Nephron progenitor cell (in vitro differentiated cells): Measurements from ENCODE around the gene APEX1.
A peak's percentile ranks its signal among the peaks of the same experiment; 100 is the strongest.

Experiments used
- DNase-seq: peaks from one replicate; pipeline ENCODE4 v3.0.0; 2021
- H3K27ac Mint-ChIP-seq: 2 replicates; pipeline ENCODE4 v1.8.0; 2021; ENCODE audit warnings: mild to moderate bottlenecking, moderate library complexity, mixed read lengths
- H3K27me3 Mint-ChIP-seq: 2 replicates; pipeline ENCODE4 v1.8.0; 2021; ENCODE audit warnings: mild to moderate bottlenecking, low read depth, mixed read lengths; ENCODE audit not compliant: poor library complexity
- H3K36me3 Mint-ChIP-seq: 2 replicates; pipeline ENCODE4 v1.8.0; 2021; ENCODE audit warnings: low read depth, mixed read lengths
- H3K4me1 Mint-ChIP-seq: 2 replicates; pipeline ENCODE4 v1.8.0; 2021; ENCODE audit warnings: mixed read lengths
- H3K4me3 Mint-ChIP-seq: 2 replicates; pipeline ENCODE4 v1.8.0; 2021; ENCODE audit warnings: mild to moderate bottlenecking, moderate library complexity, mixed read lengths
- H3K9me3 Mint-ChIP-seq: 2 replicates; pipeline ENCODE4 v1.8.0; 2021; ENCODE audit warnings: mild to moderate bottlenecking, moderate library complexity, mixed read lengths
- TF ChIP-seq, protein P1 (sequence below): fragments of 200-600 bp; sonication (generic); IDR thresholded peaks from 2 replicates; pipeline ENCODE4 v1.5.0; 2021; ENCODE audit warnings: antibody characterized with exemption

Gene APEX1

DNA sequence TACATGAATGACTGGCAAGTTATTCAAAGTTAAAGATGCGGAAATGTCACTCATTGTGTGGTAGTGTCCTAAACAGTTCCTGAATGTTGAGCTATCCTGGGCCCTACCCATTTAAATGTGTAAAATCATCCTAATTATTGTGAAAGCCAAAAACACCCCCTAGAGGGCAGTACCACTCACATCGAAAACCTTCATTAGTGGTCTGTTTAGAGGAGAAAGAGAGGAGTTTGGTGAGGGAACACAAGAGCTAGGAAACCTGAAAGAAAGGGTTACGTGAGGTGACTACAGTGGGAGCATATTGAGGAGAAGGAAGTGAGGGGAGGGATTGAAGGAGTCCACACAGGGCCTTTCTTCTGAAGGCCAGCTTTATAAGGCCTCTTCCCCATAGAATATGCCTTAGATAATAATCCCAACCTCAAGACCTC is 39.2 kb upstream of the APEX1 start:
- Mint-ChIP-seq H3K4me3 (no peak overlapping the region), H3K27ac (no peak overlapping the region), H3K9me3 (no peaks in the 10 kb centered on the region), H3K27me3 (no peaks in the 10 kb centered on the region), H3K4me1 (peaks cover 38% of the 10 kb centered on the region), H3K36me3 (no peaks in the 10 kb centered on the region)
- no peak for DNase-seq
- TF ChIP-seq, protein P1, sequence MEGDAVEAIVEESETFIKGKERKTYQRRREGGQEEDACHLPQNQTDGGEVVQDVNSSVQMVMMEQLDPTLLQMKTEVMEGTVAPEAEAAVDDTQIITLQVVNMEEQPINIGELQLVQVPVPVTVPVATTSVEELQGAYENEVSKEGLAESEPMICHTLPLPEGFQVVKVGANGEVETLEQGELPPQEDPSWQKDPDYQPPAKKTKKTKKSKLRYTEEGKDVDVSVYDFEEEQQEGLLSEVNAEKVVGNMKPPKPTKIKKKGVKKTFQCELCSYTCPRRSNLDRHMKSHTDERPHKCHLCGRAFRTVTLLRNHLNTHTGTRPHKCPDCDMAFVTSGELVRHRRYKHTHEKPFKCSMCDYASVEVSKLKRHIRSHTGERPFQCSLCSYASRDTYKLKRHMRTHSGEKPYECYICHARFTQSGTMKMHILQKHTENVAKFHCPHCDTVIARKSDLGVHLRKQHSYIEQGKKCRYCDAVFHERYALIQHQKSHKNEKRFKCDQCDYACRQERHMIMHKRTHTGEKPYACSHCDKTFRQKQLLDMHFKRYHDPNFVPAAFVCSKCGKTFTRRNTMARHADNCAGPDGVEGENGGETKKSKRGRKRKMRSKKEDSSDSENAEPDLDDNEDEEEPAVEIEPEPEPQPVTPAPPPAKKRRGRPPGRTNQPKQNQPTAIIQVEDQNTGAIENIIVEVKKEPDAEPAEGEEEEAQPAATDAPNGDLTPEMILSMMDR, result peak; percentile 54

DNA sequence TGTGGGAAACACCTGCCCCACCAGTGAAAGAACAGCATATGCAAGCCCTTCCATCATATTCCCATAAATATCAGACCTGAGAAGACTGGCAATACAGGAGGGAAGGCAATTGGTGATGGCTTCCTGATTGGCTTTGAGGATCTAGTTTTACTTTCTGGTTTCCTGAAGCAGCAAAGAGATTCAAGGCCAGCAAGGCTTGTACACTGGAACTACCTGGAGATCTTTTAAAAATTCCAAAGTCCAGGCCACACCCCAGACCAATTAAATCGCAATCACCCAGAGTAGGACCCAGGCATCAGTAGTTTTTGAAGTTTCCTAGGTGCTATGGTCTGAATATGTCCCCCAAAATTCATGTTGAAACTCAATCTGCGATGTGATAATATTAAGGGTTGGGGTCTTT is 38.8 kb upstream of the APEX1 start:
- H3K27me3 Mint-ChIP-seq, result no peaks in the 10 kb centered on the region
- H3K4me3 Mint-ChIP-seq, result no peak overlapping the region
- H3K36me3 Mint-ChIP-seq, result no peaks in the 10 kb centered on the region
- DNase-seq, result no peak
- H3K27ac Mint-ChIP-seq, result no peak overlapping the region
- no peaks in the 10 kb centered on the region for H3K9me3 Mint-ChIP-seq
- peaks cover 38% of the 10 kb centered on the region for H3K4me1 Mint-ChIP-seq
- TF ChIP-seq, protein P1, result no peak

DNA sequence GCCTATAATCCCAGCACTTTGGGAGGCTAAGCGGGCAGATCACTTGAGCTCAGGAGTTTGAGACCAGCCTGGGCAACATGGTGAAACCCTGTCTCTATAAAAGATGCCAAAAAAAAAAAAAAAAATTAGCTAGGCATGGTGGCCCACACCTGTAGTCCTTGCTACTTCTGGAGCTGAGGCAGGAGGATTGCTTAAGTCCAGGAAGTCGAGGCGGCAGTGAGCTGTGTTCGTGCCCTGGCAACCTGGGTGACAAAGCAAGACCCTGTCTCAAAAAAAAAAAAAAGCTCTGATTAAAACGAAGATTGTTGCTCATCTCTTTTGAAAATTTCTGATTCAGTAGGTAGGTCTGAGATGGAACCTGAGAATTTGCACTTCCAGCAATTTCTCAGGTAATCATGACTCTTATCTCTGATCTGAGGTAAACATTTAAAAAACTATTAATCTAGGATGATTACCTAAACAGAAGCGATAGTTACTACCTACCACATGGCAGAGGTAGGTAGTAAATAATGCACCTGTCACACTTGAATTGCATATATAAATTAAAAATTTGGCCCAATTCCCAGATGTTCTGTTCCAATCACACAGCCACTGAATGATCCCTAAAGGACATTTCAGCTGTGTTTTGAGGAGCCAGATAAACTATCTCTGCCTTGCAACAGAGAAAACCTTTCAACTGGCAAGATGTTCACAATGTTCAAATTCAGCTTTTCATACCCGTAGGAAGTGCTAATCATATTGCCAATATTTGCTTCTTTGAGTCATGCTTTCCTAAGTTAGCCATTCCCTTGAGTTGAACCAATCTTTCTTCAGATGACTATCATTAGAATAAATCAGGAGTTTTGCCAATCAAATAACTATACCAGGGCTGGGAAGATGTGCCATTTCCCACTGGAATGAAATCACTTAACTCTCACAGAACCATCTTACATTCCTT is 37.5 kb upstream of the APEX1 start:
- Mint-ChIP-seq H3K4me3 (no peak overlapping the region), H3K4me1 (peaks cover 31% of the 10 kb centered on the region), H3K36me3 (no peaks in the 10 kb centered on the region), H3K9me3 (no peaks in the 10 kb centered on the region), H3K27me3 (no peaks in the 10 kb centered on the region), H3K27ac (no peak overlapping the region)
- TF ChIP-seq, protein P1, result no peak
- no peak for DNase-seq

DNA sequence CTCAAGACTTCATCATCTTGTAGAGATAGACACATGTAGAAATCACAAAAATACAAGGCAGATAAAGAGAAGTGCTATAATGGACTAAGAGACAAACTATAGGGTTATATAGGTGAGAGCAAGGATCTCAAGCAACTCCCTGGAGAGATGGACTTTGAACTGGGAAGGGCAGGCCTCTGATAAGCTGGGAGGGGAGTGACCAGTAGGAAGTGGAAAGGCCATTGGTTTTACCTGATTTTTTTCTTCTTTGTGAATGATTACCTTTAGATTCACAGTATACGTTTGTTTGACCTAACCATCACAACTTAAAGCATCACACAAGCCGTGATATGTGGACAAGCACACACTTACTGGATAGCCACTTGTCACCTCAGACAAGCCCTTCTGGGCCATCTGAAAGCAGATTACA is 36.5 kb upstream of the APEX1 start:
- no peak for DNase-seq
- H3K4me3 Mint-ChIP-seq, result no peak overlapping the region
- TF ChIP-seq, protein P1, result no peak
- H3K36me3 Mint-ChIP-seq, result no peaks in the 10 kb centered on the region
- H3K4me1 Mint-ChIP-seq, result peaks cover 23% of the 10 kb centered on the region
- no peak overlapping the region for H3K27ac Mint-ChIP-seq
- peaks cover 2% of the 10 kb centered on the region for H3K27me3 Mint-ChIP-seq
- H3K9me3 Mint-ChIP-seq, result no peaks in the 10 kb centered on the region

DNA sequence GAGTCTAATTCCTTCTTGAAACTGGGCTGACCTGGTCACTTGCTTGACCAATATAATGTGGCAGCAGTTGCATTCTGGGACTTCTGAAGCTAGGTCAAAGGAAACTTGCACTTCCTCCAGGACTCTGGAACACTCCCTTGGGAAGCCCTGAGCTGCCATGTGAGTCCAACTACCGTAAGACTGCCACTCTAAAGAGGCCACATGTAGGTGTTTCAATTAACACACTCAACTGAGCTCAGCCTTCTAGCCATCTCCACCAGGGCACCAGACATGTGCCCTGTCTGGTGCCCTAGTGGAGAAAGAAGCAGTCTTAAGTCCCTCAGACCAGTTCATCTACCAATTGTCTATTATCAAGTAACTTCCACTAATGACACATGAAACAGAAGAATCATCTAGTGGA is 35.6 kb upstream of the APEX1 start:
- H3K27me3 Mint-ChIP-seq, result peaks cover 2% of the 10 kb centered on the region
- no peak overlapping the region for H3K27ac Mint-ChIP-seq
- peaks cover 14% of the 10 kb centered on the region for H3K4me1 Mint-ChIP-seq
- no peak overlapping the region for H3K4me3 Mint-ChIP-seq
- H3K9me3 Mint-ChIP-seq, result no peaks in the 10 kb centered on the region
- DNase-seq, result no peak
- TF ChIP-seq, protein P1, result no peak
- H3K36me3 Mint-ChIP-seq, result no peaks in the 10 kb centered on the region

DNA sequence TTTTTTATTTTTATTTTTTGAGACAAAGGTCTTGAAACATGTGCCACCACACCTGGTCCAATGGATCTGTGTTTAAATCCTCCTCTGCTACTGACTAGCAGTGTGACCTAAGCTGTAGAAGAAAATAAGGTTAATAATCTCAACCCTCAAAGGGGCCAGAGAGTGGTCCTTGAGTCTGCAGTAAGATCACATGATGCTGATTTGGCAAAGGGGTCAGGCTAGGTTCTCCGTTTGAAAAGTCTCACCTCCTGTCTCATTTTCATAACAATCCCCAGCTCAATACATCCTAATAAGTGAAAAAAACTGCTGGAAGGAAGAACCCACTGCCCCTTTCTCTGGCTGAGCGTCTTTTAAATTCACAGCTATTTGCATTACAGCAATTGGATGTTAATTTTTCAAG is 33.8 kb upstream of the APEX1 start:
- H3K27me3 Mint-ChIP-seq, result peaks cover 6% of the 10 kb centered on the region
- H3K27ac Mint-ChIP-seq, result no peak overlapping the region
- no peaks in the 10 kb centered on the region for H3K36me3 Mint-ChIP-seq
- H3K9me3 Mint-ChIP-seq, result no peaks in the 10 kb centered on the region
- H3K4me3 Mint-ChIP-seq, result no peak overlapping the region
- peaks cover 4% of the 10 kb centered on the region for H3K4me1 Mint-ChIP-seq
- DNase-seq, result no peak
- TF ChIP-seq, protein P1, result no peak
